Body of pancreas (tissue), 4 donors: ENCODE data around the gene NT5DC3. TPM values are rescaled to one million over a fixed set of nuclear protein-coding genes. Genes with fewer than 3 reads are reported as not detected.

ENCODE experiments used
- ATAC-seq: fragments of 150-250 bp; one replicate; pipeline ENCODE4 v1.9.1; 2016
- DNase-seq, 4 donors: peaks; one replicate each; pipeline ENCODE4 v3.0.0-alpha.2; 2019
- H3K27ac ChIP-seq, 4 donors: fragments of 200-600 bp; sonication (generic); 1 replicate in 3 of 4; 2 replicates in 1 of 4; pipeline versions ENCODE4 v1.5.1 to v1.6.1; 2016 to 2019; ENCODE audit warnings: mild to moderate bottlenecking in 1 of 4, mixed read lengths in 1 of 4, moderate library complexity in 1 of 4
- H3K27me3 ChIP-seq, 2 donors: fragments of 200-600 bp; sonication (generic); one replicate each; pipeline ENCODE4 v1.6.0; 2016; ENCODE audit warnings: mild to moderate bottlenecking in 1 of 2
- H3K36me3 ChIP-seq, 2 donors: fragments of 200-600 bp; sonication (generic); replicated peaks in 1 of 2; 2 replicates each; pipeline ENCODE4 v1.5.1; 2016; ENCODE audit warnings: low read depth in 2 of 2; ENCODE audit not compliant: insufficient read depth in 1 of 2
- H3K4me1 ChIP-seq: fragments of 200-600 bp; sonication (generic); one replicate; pipeline ENCODE4 v1.6.0; 2016
- H3K4me3 ChIP-seq, 2 donors: fragments of 200-600 bp; sonication (generic); 1 replicate in 1 of 2; 2 replicates in 1 of 2; pipeline ENCODE4 v1.5.1; 2016 to 2019
- H3K9me3 ChIP-seq, 3 donors: fragments of 200-600 bp; sonication (generic); 1 replicate in 2 of 3; 2 replicates in 1 of 3; pipeline ENCODE4 v1.5.1; 2016
- POLR2A ChIP-seq, 3 donors: fragments of 450-650 bp; IDR thresholded peaks; one replicate each; pipeline ENCODE4 v1.6.1; 2016; ENCODE audit warnings: antibody characterized with exemption in 3 of 3, mild to moderate bottlenecking in 2 of 3
- WGBS, 2 donors: methylation state at CpG; one replicate each; pipeline ENCODE4 v1.1.5; 2017; 5-methylcytosine and 5-hydroxymethylcytosine counted together
- intact Hi-C: fragments of 100-400 bp; cut with DNase I; formaldehyde crosslinking; loops from one replicate; pipeline ENCODE4 v1.15.1; 2023
- total RNA-seq, 2 donors: library from RNA; depleted of rRNA; stranded (reverse); fragments of >200 nt; gene quantifications; one replicate each; pipeline ENCODE4 v1.1.0, GENCODE V29; 2016
- TF ChIP-seq, protein P1 (sequence below), 7 experiments: fragments of 450-650 bp in 4 of 7; fragments of 200-600 bp in 3 of 7; sonication (generic) in 3 of 7; IDR thresholded peaks; one replicate each; pipeline ENCODE4 v1.5.1; 2016 to 2019; ENCODE audit warnings: antibody characterized with exemption in 7 of 7

The NT5DC3 gene
- total RNA-seq, 2 donors from 2014 or later = 5.2 to 14.5 TPM

DNA sequence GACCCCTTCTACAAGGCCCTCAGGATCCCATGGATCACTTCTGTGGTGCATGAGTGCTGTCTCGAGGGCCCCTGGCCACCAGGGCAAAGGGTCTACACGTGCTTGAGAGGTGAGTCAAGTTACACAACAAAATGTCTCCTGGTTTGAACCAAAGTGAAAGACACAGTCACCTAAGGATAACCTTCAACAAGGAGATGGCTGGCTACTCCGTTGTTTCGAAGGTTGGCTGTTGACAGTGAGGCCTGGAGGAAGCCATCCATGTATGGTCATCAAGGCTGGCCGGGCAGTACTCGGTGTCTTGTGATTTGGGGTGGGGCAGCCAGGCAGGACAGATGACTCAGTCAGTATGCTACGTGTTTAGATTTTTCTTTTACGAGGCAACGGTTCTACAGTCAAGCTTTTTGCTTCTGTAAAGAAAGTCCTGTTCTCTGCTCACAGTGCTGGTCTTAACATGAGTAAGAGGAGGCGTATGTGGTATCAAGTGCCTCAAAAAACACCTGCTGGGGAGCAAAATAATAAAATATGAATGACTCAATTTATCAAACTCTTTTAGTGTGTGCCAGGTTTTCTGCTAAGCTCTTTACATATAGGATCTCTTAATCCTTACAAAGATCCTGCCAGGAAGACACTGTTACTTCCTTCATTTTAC is 18.0 kb upstream of the NT5DC3 start:
- peak in 1 of 4 donors; percentile 39 for DNase-seq
- no peak overlapping the region for H3K27ac ChIP-seq

DNA sequence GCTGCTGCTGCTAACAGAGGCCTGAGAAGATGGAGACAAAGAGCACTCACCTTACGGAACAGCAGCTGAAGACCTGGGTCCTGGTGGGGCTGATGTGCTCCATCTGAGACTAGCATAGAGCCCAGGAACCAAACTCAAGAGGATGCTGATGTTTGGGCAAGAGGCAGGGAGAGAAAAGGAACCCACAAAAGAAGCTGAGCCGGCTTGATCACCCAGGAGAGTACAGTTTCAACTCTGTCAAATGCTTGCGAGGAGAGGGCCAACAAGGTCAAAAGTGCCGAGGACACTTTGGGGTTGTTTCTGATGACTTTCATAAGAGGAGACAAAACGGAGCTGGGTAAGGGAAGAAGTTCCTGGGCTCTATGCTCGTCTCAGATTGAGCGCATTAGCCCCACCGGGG is 17.3 kb upstream of the NT5DC3 start:
- intact Hi-C loops = no loop called here
- ATAC-seq (no peak), DNase-seq (no peak)
- Histone ChIP-seq H3K9me3 (no peaks in the 10 kb centered on the region), H3K36me3 (no peaks in the 10 kb centered on the region), H3K27ac (no peak overlapping the region), H3K4me1 (peaks cover 15% of the 10 kb centered on the region), H3K27me3 (no peaks in the 10 kb centered on the region), H3K4me3 (no peak overlapping the region)
- TF ChIP-seq, protein P1, sequence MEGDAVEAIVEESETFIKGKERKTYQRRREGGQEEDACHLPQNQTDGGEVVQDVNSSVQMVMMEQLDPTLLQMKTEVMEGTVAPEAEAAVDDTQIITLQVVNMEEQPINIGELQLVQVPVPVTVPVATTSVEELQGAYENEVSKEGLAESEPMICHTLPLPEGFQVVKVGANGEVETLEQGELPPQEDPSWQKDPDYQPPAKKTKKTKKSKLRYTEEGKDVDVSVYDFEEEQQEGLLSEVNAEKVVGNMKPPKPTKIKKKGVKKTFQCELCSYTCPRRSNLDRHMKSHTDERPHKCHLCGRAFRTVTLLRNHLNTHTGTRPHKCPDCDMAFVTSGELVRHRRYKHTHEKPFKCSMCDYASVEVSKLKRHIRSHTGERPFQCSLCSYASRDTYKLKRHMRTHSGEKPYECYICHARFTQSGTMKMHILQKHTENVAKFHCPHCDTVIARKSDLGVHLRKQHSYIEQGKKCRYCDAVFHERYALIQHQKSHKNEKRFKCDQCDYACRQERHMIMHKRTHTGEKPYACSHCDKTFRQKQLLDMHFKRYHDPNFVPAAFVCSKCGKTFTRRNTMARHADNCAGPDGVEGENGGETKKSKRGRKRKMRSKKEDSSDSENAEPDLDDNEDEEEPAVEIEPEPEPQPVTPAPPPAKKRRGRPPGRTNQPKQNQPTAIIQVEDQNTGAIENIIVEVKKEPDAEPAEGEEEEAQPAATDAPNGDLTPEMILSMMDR (IDR thresholded peaks at IDR 0.05) = no peak
- TF ChIP-seq POLR2A (IDR thresholded peaks at IDR 0.05) = no peak
- WGBS, 2 donors = 91% methylated on average over 8 of the region's 8 CpGs

More for the DNA sequence above, 18.0 kb upstream of the NT5DC3 start:
- no peaks in the 10 kb centered on the region for H3K36me3 ChIP-seq
- H3K4me1 ChIP-seq = peaks cover 15% of the 10 kb centered on the region
- intact Hi-C loops = no loop called here
- H3K9me3 ChIP-seq = no peaks in the 10 kb centered on the region
- ATAC-seq = no peak
- TF ChIP-seq, protein P1 (IDR thresholded peaks at IDR 0.05) = no peak
- TF ChIP-seq POLR2A (IDR thresholded peaks at IDR 0.05) = no peak
- no peak overlapping the region for H3K4me3 ChIP-seq
- no peaks in the 10 kb centered on the region for H3K27me3 ChIP-seq
- WGBS, 2 donors = 81 to 83% methylated on average over 10 of the region's 10 CpGs

DNA sequence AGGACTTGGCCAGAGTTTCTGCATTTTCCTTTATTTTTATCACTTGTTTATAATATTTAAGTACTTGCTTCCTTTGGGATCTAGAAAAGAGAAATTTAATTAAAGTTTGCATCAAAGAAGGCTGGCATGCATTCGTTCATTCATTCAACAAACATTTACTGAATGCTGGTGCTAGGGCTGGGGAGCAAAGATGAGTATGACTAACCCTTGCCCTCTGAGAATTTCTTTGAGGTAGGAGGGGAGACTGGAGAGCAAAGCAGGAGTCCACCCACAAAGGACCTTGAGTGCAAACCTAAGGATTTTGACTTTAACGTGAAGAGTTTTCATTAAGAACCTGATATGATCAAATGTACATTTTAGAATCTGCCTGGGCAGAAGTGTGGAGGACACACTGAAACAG is 16.1 kb upstream of the NT5DC3 start:
- no peak overlapping the region for H3K27ac ChIP-seq
- H3K4me3 ChIP-seq = no peak overlapping the region
- peaks cover 22% of the 10 kb centered on the region for H3K4me1 ChIP-seq
- intact Hi-C loops = no loop called here
- DNase-seq (no peak), ATAC-seq (no peak)
- H3K27me3 ChIP-seq = no peaks in the 10 kb centered on the region
- TF ChIP-seq POLR2A (IDR thresholded peaks at IDR 0.05) = no peak
- TF ChIP-seq, protein P1 (IDR thresholded peaks at IDR 0.05) = no peak
- no peaks in the 10 kb centered on the region for H3K36me3 ChIP-seq
- WGBS, 2 donors = 65 to 77% methylated on average over 2 of the region's 2 CpGs
- no peaks in the 10 kb centered on the region for H3K9me3 ChIP-seq

DNA sequence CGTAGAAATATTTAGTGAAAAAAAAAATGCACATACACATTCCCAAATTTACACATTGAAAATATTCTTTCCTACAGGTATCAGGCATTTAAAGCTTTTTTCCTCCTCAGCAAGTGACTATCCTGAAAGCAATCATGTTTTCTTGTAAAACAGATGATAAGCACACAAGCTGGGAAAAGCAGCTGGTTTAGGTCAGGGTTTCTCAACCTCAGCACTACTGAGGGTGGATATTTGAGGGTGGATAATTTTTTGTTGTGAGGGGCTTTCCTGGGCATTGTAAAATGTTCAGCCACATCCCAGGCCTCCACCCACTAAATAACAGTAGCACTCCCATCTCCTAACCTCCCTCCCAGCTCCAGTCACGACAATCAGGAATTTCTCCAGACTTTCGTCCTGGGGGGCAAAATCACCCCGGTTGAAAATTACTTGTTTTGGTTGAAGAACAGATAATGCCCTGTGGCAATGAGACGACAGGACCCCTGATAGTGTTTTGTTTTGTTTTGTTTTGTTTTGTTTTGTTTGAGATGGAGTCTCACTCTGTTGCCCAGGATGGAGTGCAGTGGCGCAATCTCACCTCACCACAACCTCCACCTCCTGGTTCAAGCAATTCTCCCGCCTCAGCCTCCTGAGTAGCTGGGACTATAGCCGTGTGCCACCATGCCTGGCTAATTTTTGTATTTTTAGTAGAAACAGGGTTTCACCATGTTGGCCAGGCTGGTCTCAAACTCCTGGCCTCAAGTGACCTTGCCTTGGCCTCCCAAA is 15.0 kb upstream of the NT5DC3 start:
- ATAC-seq = no peak
- intact Hi-C loops = no loop called here
- no peaks in the 10 kb centered on the region for H3K27me3 ChIP-seq
- H3K27ac ChIP-seq = peak overlapping the region in 2 of 4 donors; percentile 38 to 53
- no peak for DNase-seq
- no peak overlapping the region for H3K4me3 ChIP-seq
- WGBS, 2 donors = 70 to 72% methylated on average over 8 of the region's 8 CpGs
- peaks cover 26% of the 10 kb centered on the region for H3K4me1 ChIP-seq
- H3K9me3 ChIP-seq = no peaks in the 10 kb centered on the region
- H3K36me3 ChIP-seq = no peaks in the 10 kb centered on the region
- no peak for TF ChIP-seq POLR2A (IDR thresholded peaks at IDR 0.05)
- TF ChIP-seq, protein P1 (IDR thresholded peaks at IDR 0.05) = no peak
